ENCODE data around the gene MAST2. TPM values are rescaled to one million over a fixed set of nuclear protein-coding genes. Genes with fewer than 3 reads are reported as not detected.

MAST2 gene
- 23.7 and 26.0 TPM in 2 replicates for total RNA-seq

- intact Hi-C loops (cut with micrococcal nuclease): loop anchor here (1.0 to 5.0 kb wide), 8 partner anchors 18 to 444 kb away; partner anchors contain the start of genes CCDC163, IPP, MMACHC and NASP
Observed at GRCh38 chr1:45803299-45803780, at the start of gene MAST2. MAST2 (plus strand) TSS chr1:45803612; CDS start chr1:45803896, 284 bp downstream.

- intact Hi-C loops (cut with micrococcal nuclease): no loop called here
Observed at GRCh38 chr1:45755697-45756096, 47.7 kb upstream of the MAST2 start.

GRCh38 chr1:45762291-45762690, 41.1 kb upstream of the MAST2 start:
- intact Hi-C loops (cut with micrococcal nuclease): no loop called here

- intact Hi-C loops (cut with micrococcal nuclease): no loop called here
Observed at GRCh38 chr1:45765999-45766792, 37.2 kb upstream of the MAST2 start.

- intact Hi-C loops (cut with micrococcal nuclease): no loop called here
Observed at GRCh38 chr1:45767035-45767434, 36.4 kb upstream of the MAST2 start.

GRCh38 chr1:45769261-45769932, 34.0 kb upstream of the MAST2 start:
- intact Hi-C loops (cut with micrococcal nuclease): no loop called here

- intact Hi-C loops (cut with micrococcal nuclease): no loop called here
Observed at GRCh38 chr1:45772971-45773370, 30.4 kb upstream of the MAST2 start.

GRCh38 chr1:45775794-45776193, 27.6 kb upstream of the MAST2 start:
- intact Hi-C loops (cut with micrococcal nuclease): no loop called here

GRCh38 chr1:45785583-45785982, 17.8 kb upstream of the MAST2 start:
- intact Hi-C loops (cut with micrococcal nuclease): loop anchor here (1.0 to 5.0 kb wide), 2 partner anchors 18 to 33 kb away; partner anchors contain the start of genes IPP and MAST2

GRCh38 chr1:45787905-45788304, 15.5 kb upstream of the MAST2 start:
- intact Hi-C loops (cut with micrococcal nuclease): loop anchor here (5.0 kb wide), 1 partner anchor 36 kb away; the partner anchor contains the start of gene IPP

- intact Hi-C loops (cut with micrococcal nuclease): loop anchor here (5.0 kb wide), 1 partner anchor 37 kb away; the partner anchor contains the start of gene IPP
Observed at GRCh38 chr1:45789601-45790000, 13.8 kb upstream of the MAST2 start.

- intact Hi-C loops (cut with micrococcal nuclease): no loop called here
Observed at GRCh38 chr1:45792744-45793143, 10.7 kb upstream of the MAST2 start.

- intact Hi-C loops (cut with micrococcal nuclease): no loop called here
Observed at GRCh38 chr1:45793942-45794604, 9.3 kb upstream of the MAST2 start.

- intact Hi-C loops (cut with micrococcal nuclease): no loop called here
Observed at GRCh38 chr1:45796381-45796780, 7.0 kb upstream of the MAST2 start.

GRCh38 chr1:45796946-45797345, 6.5 kb upstream of the MAST2 start:
- intact Hi-C loops (cut with micrococcal nuclease): no loop called here

- intact Hi-C loops (cut with micrococcal nuclease): loop anchor here (5.0 kb wide), 2 partner anchors 299 to 331 kb away; partner anchors contain the start of genes CCDC163, MMACHC and PIK3R3
Observed at GRCh38 chr1:45800899-45801298, 2.5 kb upstream of the MAST2 start.

GRCh38 chr1:45802343-45803298, 791 bp upstream of the MAST2 start:
- intact Hi-C loops (cut with micrococcal nuclease): loop anchor here (1.0 to 5.0 kb wide), 8 partner anchors 17 to 445 kb away; partner anchors contain the start of genes CCDC163, IPP, MMACHC and NASP

- intact Hi-C loops (cut with micrococcal nuclease): loop anchor here (1.0 to 5.0 kb wide), 8 partner anchors 19 to 443 kb away; partner anchors contain the start of genes CCDC163, IPP, MMACHC and NASP
Observed at GRCh38 chr1:45803781-45804668, 613 bp downstream of the MAST2 start.

- intact Hi-C loops (cut with micrococcal nuclease): loop anchor here (5.0 kb wide), 2 partner anchors 302 to 328 kb away; partner anchors contain the start of genes CCDC163, MMACHC and PIK3R3
Observed at GRCh38 chr1:45804669-45804969, 1.2 kb downstream of the MAST2 start.

All from T-helper 1 cell treated with Interleukin-12 subunit alpha and Interleukin-12 subunit beta and Interleukin-4 antibody, amounts not matched to agents 30 ng/mL and 1 ng/mL, for 36 hours (primary cell).